GM18870 (cell line): ENCODE data around the gene KRTAP9-2.
"Not testable (repeated sequence)": the region's sequence is repeated elsewhere in the genome, so short reads cannot be mapped to it uniquely, and the experiment has no call there.

ENCODE experiments used
- ATAC-seq: cut with Tn5 transposase; IDR thresholded peaks from one replicate; pipeline ENCODE4 v1.9.1; 2021; ENCODE audit warnings: moderate library complexity; ENCODE audit not compliant: unreplicated experiment

KRTAP9-2 gene

GRCh38 chr17:41226598-41227095 is at the start of gene KRTAP9-2:
Gene KRTAP9-2, plus strand, starts transcription at chr17:41226648. Its CDS starts 7 bp downstream, at chr17:41226655.
- not testable (repeated sequence) for ATAC-seq

GRCh38 chr17:41176744-41177387 is 49.6 kb upstream of the KRTAP9-2 start:
- no peak for ATAC-seq

GRCh38 chr17:41177727-41178271 is 48.6 kb upstream of the KRTAP9-2 start, which contains the start of gene KRTAP4-2:
Gene KRTAP4-2, minus strand, starts transcription at chr17:41178221. Its CDS starts 57 bp downstream, at chr17:41178164.
- ATAC-seq: no peak

GRCh38 chr17:41178341-41178740 is 48.1 kb upstream of the KRTAP9-2 start:
- no peak for ATAC-seq

- no peak for ATAC-seq
These were observed 47.4 kb upstream of the KRTAP9-2 start for GRCh38 chr17:41178843-41179616.

- ATAC-seq: no peak
These were observed 41.9 kb upstream of the KRTAP9-2 start, which contains the start of gene KRTAP4-1 for GRCh38 chr17:41184480-41184961. Gene KRTAP4-1, minus strand, starts transcription at chr17:41184911. Its CDS starts 57 bp downstream, at chr17:41184854.

- ATAC-seq: no peak
These were observed 41.4 kb upstream of the KRTAP9-2 start for GRCh38 chr17:41185001-41185400.

- no peak for ATAC-seq
These were observed 39.6 kb upstream of the KRTAP9-2 start for GRCh38 chr17:41186872-41187271.

GRCh38 chr17:41189837-41190318 is 36.6 kb upstream of the KRTAP9-2 start, which contains the start of gene KRTAP9-1:
Gene KRTAP9-1, plus strand, starts transcription at chr17:41189887. Its CDS starts 0 bp downstream, at chr17:41189887.
- ATAC-seq: not testable (repeated sequence)

GRCh38 chr17:41190328-41190727 is 36.1 kb upstream of the KRTAP9-2 start:
- ATAC-seq: no peak

- no peak for ATAC-seq
These were observed 30.4 kb upstream of the KRTAP9-2 start for GRCh38 chr17:41196068-41196467.

GRCh38 chr17:41199421-41200078 is 26.9 kb upstream of the KRTAP9-2 start:
- no peak for ATAC-seq

- no peak for ATAC-seq
These were observed 14.5 kb upstream of the KRTAP9-2 start for GRCh38 chr17:41211845-41212466.

- ATAC-seq: no peak
These were observed 13.8 kb upstream of the KRTAP9-2 start for GRCh38 chr17:41212524-41213169.

- no peak for ATAC-seq
These were observed 10.8 kb upstream of the KRTAP9-2 start for GRCh38 chr17:41215681-41216080.

- ATAC-seq: no peak
These were observed 2.6 kb upstream of the KRTAP9-2 start for GRCh38 chr17:41223821-41224220.

- no peak for ATAC-seq
These were observed 397 bp upstream of the KRTAP9-2 start for GRCh38 chr17:41226051-41226450.

GRCh38 chr17:41230094-41230493 is 3.6 kb downstream of the KRTAP9-2 start:
- ATAC-seq: no peak

- ATAC-seq: no peak
These were observed 5.3 kb downstream of the KRTAP9-2 start for GRCh38 chr17:41231731-41232130.
